Nephron (organoid): ENCODE data around the gene C3orf18.

ENCODE experiments used
- H3K27ac Mint-ChIP-seq, 3 experiments: 2 replicates each; pipeline ENCODE4 v1.8.0; 2020; ENCODE audit warnings: mixed read lengths in 3 of 3, mild to moderate bottlenecking in 2 of 3, moderate library complexity in 1 of 3
- H3K27me3 Mint-ChIP-seq: 2 replicates; pipeline ENCODE4 v1.8.0; 2021; ENCODE audit warnings: low read depth, mild to moderate bottlenecking, moderate library complexity, mixed read lengths
- H3K36me3 Mint-ChIP-seq: 2 replicates; pipeline ENCODE4 v1.8.0; 2020; ENCODE audit warnings: low read depth, mixed read lengths
- H3K4me1 Mint-ChIP-seq: 2 replicates; pipeline ENCODE4 v1.8.0; 2020; ENCODE audit warnings: mixed read lengths
- H3K4me3 Mint-ChIP-seq, 3 experiments: 2 replicates each; pipeline ENCODE4 v1.8.0; 2020; ENCODE audit warnings: mild to moderate bottlenecking in 3 of 3, mixed read lengths in 3 of 3, moderate library complexity in 2 of 3
- H3K9me3 Mint-ChIP-seq: 2 replicates; pipeline ENCODE4 v1.8.0; 2020; ENCODE audit warnings: mixed read lengths
- TF ChIP-seq, protein P1 (sequence below), 3 experiments: fragments of 200-600 bp; sonication (generic); IDR thresholded peaks; one replicate each; pipeline ENCODE4 v1.5.0; 2021; ENCODE audit warnings: antibody characterized with exemption in 3 of 3; ENCODE audit not compliant: unreplicated experiment in 3 of 3

C3orf18 gene

DNA sequence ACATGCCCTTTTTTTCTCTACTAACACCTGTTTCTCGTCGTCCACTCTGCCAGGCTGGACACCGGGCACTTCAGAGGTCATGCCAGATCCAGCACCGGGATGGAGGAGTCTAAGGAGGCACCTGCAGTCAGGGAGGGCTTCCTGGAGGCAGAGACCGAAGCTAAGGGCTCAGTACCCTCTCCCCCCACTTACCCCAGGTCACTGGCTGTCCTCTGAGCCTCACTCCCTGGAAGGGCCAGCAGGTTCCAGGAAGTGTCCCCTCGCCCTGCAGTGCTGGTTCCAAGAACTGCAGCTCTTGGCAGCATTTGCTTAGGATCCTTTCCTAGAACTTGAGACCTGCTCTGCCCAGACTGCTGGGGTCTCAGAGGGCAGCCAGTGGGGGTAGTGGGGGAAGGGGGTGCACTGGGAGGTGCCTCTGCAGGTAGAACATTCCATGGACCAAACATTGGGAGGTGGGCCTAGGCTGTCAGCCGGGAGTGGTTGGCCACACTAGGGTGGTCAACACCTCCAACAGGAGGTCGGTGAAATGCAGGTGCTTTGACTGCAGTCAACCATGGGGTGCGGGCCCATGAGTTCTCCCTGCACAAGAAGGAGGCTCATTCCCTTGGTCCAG lies 32.7 kb upstream of the C3orf18 start:
- Mint-ChIP-seq H3K27me3 (peaks cover 5% of the 10 kb centered on the region), H3K4me1 (peaks cover 42% of the 10 kb centered on the region), H3K27ac (peak overlapping the region; percentile 100), H3K9me3 (no peaks in the 10 kb centered on the region), H3K4me3 (no peak overlapping the region), H3K36me3 (peaks cover under 1% of the 10 kb centered on the region)
- TF ChIP-seq, protein P1, sequence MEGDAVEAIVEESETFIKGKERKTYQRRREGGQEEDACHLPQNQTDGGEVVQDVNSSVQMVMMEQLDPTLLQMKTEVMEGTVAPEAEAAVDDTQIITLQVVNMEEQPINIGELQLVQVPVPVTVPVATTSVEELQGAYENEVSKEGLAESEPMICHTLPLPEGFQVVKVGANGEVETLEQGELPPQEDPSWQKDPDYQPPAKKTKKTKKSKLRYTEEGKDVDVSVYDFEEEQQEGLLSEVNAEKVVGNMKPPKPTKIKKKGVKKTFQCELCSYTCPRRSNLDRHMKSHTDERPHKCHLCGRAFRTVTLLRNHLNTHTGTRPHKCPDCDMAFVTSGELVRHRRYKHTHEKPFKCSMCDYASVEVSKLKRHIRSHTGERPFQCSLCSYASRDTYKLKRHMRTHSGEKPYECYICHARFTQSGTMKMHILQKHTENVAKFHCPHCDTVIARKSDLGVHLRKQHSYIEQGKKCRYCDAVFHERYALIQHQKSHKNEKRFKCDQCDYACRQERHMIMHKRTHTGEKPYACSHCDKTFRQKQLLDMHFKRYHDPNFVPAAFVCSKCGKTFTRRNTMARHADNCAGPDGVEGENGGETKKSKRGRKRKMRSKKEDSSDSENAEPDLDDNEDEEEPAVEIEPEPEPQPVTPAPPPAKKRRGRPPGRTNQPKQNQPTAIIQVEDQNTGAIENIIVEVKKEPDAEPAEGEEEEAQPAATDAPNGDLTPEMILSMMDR (IDR thresholded peaks at IDR 0.05; ENCODE audit: unreplicated experiment in 3 of 3): no peak

DNA sequence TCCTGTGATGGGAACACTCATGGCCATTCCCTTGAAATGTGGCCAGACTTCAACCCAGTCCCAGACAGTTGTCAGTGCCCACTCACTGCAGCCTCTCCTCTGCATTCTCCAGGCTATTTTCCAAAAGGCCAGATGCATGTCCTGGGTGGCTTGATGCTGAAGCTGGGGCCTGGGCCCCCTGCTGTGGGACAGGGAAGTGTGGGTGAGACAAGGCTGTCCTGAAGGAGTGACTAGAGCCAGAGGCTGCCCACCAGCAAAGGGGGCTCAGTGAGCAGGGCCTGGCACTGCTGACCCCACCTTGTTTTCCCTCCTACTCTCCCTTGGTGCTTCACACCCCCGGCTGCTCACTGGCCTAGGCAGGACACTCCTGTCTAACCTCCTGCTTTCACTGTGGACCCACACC lies 32.2 kb upstream of the C3orf18 start:
- peak overlapping the region; percentile 100 for H3K27ac Mint-ChIP-seq
- H3K27me3 Mint-ChIP-seq: peaks cover 5% of the 10 kb centered on the region
- TF ChIP-seq, protein P1 (IDR thresholded peaks at IDR 0.05; ENCODE audit: unreplicated experiment in 3 of 3): no peak
- no peaks in the 10 kb centered on the region for H3K9me3 Mint-ChIP-seq
- H3K36me3 Mint-ChIP-seq: no peaks in the 10 kb centered on the region
- H3K4me1 Mint-ChIP-seq: peaks cover 41% of the 10 kb centered on the region
- no peak overlapping the region for H3K4me3 Mint-ChIP-seq

DNA sequence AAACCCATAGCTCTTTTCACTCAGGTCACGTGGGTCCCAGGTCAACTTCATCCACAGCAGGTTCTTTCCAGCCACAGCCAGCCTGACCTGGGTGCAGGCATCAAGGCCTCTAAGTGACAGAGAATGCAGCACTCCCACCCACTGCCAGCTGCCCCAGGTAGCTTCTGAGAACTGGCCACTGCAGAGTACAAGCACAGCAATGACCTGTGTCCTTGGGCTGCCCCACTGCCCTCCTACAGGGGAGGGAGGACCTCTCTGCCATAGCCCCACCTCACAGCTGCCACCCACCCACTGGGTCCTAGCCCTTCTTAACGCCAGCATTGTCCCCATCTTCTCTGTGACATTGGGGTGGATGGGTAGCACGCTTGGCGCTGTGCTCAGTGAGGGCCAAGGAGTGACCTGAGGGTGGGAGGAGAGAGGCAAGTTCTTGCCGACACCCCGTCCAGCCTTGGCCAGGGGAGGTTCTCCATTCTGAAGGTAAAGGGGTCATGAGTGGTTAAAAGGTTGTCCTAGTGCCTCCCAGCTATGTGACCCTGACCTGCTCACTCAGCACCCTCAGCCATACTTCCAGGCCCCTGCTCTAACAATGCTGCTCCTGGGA lies 31.7 kb upstream of the C3orf18 start:
- Mint-ChIP-seq H3K4me1 (peaks cover 41% of the 10 kb centered on the region), H3K9me3 (no peaks in the 10 kb centered on the region), H3K36me3 (no peaks in the 10 kb centered on the region), H3K27ac (peak overlapping the region; percentile 100), H3K4me3 (no peak overlapping the region), H3K27me3 (peaks cover 5% of the 10 kb centered on the region)
- TF ChIP-seq, protein P1 (IDR thresholded peaks at IDR 0.05; ENCODE audit: unreplicated experiment in 3 of 3): no peak

DNA sequence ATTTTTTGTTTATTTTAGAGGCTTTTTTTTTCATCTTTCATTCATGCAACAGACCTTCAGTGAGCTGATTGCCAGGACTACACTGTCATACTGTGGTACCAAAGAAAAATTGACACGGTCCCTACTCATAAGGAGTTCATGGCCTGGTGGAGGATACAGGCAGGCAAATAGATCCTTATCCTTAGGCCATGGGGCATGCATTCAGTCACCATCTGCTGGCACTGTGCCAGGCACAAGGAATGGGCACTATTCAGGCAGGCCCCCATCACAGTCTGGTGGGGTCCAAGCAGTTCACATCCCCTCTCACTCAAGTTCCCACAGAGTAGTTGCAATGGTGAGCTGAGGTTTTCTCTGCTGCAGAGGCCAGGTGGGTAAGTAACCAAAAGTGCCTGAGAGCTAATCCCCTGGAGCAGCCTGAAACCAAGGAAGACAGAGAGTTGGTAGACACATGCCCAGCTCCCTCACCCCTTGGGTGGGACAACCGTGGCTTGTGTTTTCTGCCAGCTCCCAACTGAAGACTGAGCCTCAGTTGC lies 26.8 kb upstream of the C3orf18 start:
- Mint-ChIP-seq H3K36me3 (no peaks in the 10 kb centered on the region), H3K27ac (peak overlapping the region in 1 of 3 experiments; percentile 13), H3K27me3 (no peaks in the 10 kb centered on the region), H3K4me1 (peaks cover 10% of the 10 kb centered on the region), H3K9me3 (no peaks in the 10 kb centered on the region), H3K4me3 (no peak overlapping the region)
- TF ChIP-seq, protein P1 (IDR thresholded peaks at IDR 0.05; ENCODE audit: unreplicated experiment in 3 of 3): no peak

DNA sequence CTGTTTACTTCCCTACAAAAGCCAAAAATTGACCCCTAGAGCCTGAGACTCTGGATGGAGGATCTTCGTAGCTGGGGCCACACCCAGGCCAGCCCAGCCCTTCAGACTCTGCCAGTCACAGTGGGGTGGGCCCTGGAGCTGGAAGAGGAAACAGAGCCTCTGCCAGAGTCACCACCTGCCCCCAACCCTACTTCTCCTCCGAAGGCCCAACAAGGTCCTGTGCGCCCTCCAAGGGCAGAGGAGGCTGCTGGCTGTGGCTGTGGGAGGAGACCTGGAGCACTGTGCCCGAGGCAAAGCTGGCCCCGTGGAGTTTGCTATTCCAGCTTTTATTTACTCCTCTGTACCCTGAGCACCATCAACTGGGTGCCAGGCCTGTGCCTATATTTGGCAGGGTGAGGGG lies 25.0 kb upstream of the C3orf18 start:
- no peaks in the 10 kb centered on the region for H3K36me3 Mint-ChIP-seq
- H3K27ac Mint-ChIP-seq: no peak overlapping the region
- H3K4me1 Mint-ChIP-seq: no peaks in the 10 kb centered on the region
- no peaks in the 10 kb centered on the region for H3K9me3 Mint-ChIP-seq
- no peaks in the 10 kb centered on the region for H3K27me3 Mint-ChIP-seq
- no peak overlapping the region for H3K4me3 Mint-ChIP-seq
- TF ChIP-seq, protein P1 (IDR thresholded peaks at IDR 0.05; ENCODE audit: unreplicated experiment in 3 of 3): no peak
